ENCODE measurements around the gene TRAPPC2L.

TRAPPC2L gene

GRCh38 chr16:88835818-88836217 is 21.1 kb upstream of the TRAPPC2L start:
- TF ChIP-seq, protein P1, sequence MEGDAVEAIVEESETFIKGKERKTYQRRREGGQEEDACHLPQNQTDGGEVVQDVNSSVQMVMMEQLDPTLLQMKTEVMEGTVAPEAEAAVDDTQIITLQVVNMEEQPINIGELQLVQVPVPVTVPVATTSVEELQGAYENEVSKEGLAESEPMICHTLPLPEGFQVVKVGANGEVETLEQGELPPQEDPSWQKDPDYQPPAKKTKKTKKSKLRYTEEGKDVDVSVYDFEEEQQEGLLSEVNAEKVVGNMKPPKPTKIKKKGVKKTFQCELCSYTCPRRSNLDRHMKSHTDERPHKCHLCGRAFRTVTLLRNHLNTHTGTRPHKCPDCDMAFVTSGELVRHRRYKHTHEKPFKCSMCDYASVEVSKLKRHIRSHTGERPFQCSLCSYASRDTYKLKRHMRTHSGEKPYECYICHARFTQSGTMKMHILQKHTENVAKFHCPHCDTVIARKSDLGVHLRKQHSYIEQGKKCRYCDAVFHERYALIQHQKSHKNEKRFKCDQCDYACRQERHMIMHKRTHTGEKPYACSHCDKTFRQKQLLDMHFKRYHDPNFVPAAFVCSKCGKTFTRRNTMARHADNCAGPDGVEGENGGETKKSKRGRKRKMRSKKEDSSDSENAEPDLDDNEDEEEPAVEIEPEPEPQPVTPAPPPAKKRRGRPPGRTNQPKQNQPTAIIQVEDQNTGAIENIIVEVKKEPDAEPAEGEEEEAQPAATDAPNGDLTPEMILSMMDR (IDR thresholded peaks at IDR 0.05), result no peak
- no peak for TF ChIP-seq ZFX (IDR thresholded peaks at IDR 0.05; ENCODE audit: borderline replicate concordance)

DNA sequence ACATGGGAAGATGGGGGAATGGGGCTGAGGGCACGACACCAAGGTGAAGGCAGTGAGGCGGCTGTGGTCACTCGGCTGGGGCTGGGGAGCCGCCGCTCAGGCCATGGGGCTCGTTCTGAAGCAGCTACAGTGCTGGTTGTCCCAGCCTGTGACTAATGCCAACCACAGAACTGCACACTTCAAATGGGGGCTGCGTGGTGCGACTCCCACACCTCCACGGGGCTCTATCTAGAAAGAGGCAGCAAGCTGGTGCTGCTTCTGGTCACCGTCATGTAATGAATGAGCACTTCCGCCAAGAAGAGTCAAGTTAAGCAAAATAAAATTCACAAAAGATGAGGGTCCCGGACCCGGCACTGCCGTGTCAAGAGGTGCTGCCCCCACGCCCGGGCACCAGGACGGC is 20.1 kb upstream of the TRAPPC2L start:
- H3K27ac ChIP-seq, result no peak overlapping the region
- TF ChIP-seq, protein P1 (IDR thresholded peaks at IDR 0.05), result no peak
- TF ChIP-seq ZFX (IDR thresholded peaks at IDR 0.05; ENCODE audit: borderline replicate concordance), result no peak

More at GRCh38 chr16:88835818-88836217, 21.1 kb upstream of the TRAPPC2L start:
- no peak overlapping the region for H3K27ac ChIP-seq

DNA sequence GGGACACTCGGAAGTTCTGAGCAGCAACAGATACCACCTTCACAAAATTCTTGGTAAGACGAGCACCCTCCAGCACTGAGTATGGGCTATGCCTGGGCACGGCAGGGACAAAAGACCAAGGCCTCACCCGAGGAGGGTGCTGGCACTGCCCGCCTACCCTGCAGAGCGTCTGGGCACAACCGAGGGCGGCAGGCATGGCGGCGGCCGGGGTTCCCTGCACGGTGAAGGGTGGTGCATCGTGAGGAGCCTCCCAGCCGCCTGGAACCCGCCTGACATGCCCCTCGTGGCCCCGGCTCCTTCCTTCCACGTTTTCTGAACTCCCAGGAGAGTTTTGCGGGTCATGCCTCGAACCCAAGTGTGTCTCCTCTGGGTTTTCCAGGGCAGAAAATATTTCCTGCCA is 19.1 kb upstream of the TRAPPC2L start:
- no peak overlapping the region for H3K27ac ChIP-seq
- no peak for TF ChIP-seq ZFX (IDR thresholded peaks at IDR 0.05; ENCODE audit: borderline replicate concordance)
- TF ChIP-seq, protein P1 (IDR thresholded peaks at IDR 0.05), result no peak

GRCh38 chr16:88838566-88838965 is 18.4 kb upstream of the TRAPPC2L start:
- TF ChIP-seq, protein P1 (IDR thresholded peaks at IDR 0.05), result no peak
- no peak overlapping the region for H3K27ac ChIP-seq

DNA sequence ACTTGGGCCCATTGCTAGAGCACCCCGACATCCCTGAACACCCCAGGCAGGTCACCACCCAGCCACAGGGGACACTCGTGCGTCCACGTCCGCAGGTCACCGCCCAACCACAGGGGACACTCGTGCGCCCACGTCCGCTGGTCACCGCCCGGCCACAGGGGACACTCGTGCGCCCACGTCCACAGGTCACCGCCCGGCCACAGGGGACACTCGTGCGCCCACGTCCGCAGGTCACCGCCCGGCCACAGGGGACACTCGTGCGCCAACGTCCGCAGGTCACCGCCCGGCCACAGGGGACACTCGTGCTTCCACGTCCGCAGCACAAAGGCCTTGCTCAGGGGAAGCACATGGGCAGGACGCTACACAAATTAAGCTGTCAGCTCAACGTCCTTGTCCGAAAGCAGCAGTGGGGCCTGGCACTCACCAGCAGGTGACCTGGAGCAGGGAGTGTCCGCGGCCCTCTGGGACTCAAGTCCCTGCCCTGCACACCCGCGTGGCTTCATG is 17.8 kb upstream of the TRAPPC2L start:
- TF ChIP-seq, protein P1 (IDR thresholded peaks at IDR 0.05), result peak; percentile 75
- no peak for TF ChIP-seq ZFX (IDR thresholded peaks at IDR 0.05; ENCODE audit: borderline replicate concordance)
- H3K27ac ChIP-seq, result no peak overlapping the region

DNA sequence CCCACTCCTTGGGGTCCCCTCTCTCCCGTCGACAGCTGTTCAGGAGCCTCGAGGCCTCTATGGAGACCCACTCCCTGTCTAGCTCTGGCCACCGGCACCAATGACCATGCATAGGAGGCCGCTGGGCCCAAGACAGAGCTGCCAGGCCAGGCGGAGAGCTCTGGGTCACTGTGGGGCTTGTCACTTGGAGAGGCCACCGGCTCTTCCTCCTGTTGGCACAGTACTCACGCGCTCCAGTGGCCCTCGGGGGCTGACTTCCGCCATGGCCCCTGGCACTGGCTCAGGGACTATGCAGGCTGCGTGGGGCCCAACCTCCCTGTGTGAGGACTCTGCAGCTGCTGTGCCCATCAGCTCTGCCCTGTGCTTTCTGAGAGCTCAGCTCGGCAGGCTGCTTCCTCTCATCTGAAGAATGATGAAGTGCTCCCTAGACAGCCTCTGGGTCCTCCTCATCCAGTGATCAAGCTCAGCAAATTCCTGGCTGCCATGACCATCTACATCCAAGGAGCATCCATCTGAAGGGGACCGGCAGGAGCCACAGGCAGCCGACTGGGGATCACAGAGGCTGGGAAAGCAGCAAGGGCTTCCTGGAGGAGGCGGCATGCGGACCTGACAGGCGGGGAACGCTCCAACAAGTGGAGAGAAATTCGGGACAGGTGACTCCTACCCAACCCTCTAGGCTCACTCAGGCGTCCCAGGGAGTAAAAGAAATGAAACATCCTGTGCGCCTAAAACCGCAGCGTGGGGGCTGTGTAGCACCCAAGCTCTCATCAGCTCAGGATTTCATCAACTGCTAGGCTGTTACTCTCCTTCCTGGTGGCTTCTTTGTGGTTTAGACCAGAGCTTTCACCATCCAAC is 17.0 kb upstream of the TRAPPC2L start:
- TF ChIP-seq ZFX (IDR thresholded peaks at IDR 0.05; ENCODE audit: borderline replicate concordance), result no peak
- TF ChIP-seq, protein P1 (IDR thresholded peaks at IDR 0.05), result no peak
- no peak overlapping the region for H3K27ac ChIP-seq

- no peak overlapping the region for H3K27ac ChIP-seq
- no peak for TF ChIP-seq ZFX (IDR thresholded peaks at IDR 0.05; ENCODE audit: borderline replicate concordance)
- TF ChIP-seq, protein P1 (IDR thresholded peaks at IDR 0.05), result no peak
These were observed 16.2 kb upstream of the TRAPPC2L start for GRCh38 chr16:88840600-88841215.

Measured in 22Rv1 (cell line).